ENCODE results near the gene METTL2B.
A peak's percentile ranks its signal among the peaks of the same experiment; 100 is the strongest.

METTL2B gene

DNA sequence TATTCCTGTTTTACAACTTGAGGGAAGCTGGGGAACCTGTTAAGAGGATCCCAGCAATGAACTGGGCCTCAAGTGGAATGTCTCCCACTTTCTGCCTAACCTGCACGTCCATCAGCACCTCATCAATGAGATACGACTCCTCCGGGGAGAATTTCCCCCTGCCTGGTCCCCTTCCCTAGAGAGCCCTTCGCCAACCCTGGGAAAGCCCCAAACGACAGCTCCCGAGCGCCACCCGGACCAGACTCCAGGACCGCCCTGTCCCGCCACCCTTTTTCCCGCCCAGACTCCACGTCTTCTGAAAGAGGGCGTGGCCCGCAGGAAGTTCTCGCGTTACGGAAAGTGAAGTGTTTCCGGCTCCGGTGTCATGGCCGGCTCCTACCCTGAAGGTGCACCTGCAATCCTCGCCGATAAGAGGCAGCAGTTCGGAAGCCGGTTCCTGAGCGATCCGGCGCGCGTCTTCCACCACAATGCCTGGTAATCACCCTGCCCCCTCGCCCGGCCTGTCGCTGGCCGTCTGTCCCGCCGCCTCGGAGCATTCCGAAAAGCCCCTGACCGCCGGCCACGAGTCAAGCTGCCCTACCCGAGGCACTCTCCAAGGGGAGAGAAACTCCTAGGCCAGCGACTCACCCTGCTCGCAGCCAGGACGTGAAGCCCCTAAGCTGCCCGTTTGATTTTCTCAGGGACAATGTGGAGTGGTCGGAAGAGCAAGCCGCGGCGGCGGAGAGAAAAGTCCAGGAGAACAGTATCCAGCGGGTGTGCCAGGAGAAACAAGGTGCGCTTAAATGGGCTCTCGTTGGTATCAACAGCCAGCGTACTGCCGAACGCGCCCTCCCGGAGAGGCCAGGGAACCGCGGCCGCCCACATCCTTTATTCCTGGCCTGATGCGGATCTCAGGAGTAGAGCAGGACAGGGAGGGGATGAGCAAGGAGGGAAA, at the start of gene METTL2B:
METTL2B (plus strand) TSS at position 347 of the 934 bp plus-strand sequence; CDS start at position 365, 18 bp downstream.
- DNase-seq, result peak; percentile 98

- DNase-seq, result no peak
These were observed 49.2 kb upstream of the METTL2B start for GRCh38 chr7:128427289-128427891.

DNA sequence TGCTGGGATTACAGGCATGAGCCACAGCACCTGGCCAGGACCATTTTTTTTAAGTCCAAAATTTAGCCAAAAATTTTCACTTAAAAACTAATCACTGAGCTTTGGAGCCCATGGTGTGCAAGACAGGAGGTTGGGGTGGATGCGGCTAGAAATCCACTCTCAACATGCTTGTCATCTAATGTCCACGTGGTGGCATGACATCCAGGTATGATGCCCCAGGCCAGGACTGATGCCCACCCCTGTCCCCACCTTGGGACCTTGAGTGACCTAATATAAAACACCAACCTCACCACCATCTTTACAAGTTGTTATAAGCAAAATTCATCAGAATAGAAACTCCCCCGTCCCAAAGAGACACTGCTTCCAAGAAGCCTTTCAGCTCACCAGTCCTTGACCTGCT, 46.3 kb upstream of the METTL2B start:
- DNase-seq, result no peak

DNA sequence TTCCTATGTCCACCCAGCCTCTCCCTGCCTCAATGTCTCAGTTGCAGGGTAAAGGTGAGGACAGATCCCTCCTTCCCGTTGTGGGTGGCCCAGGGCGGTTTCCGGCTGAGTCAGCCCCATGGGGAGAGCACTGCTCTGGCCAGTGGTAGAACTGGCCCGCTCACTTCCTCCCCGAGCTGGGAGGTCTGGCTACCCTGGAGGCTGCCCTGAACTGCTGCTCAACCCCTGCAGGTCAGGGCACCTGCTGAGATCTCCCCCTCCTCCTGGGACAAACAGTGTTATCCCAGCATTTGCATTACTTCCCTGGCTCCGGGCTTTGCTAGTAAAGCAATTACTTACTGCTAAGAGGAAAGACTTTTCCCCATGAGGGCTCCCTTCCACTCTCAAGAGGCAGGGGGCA, 45.3 kb upstream of the METTL2B start:
- DNase-seq, result peak; percentile 90

DNA sequence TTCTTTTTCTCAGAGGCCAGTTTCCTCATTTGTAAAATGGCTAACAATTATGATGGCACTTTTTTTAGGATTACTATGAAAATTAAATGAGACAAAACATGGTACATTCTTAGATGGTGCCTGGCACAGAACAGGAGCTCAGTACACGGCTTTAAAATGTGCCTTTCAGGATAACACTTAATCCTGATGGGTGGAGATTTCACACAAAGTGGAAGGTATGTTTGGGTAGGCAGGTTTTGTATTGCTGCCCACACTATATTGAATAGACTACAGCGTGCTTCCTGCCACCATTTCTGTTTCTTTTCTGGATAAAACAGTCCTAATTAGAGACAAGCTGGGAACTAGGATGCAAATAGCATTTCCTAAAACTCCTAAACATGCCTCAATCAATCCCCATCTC, 44.8 kb upstream of the METTL2B start:
- no peak for DNase-seq

DNA sequence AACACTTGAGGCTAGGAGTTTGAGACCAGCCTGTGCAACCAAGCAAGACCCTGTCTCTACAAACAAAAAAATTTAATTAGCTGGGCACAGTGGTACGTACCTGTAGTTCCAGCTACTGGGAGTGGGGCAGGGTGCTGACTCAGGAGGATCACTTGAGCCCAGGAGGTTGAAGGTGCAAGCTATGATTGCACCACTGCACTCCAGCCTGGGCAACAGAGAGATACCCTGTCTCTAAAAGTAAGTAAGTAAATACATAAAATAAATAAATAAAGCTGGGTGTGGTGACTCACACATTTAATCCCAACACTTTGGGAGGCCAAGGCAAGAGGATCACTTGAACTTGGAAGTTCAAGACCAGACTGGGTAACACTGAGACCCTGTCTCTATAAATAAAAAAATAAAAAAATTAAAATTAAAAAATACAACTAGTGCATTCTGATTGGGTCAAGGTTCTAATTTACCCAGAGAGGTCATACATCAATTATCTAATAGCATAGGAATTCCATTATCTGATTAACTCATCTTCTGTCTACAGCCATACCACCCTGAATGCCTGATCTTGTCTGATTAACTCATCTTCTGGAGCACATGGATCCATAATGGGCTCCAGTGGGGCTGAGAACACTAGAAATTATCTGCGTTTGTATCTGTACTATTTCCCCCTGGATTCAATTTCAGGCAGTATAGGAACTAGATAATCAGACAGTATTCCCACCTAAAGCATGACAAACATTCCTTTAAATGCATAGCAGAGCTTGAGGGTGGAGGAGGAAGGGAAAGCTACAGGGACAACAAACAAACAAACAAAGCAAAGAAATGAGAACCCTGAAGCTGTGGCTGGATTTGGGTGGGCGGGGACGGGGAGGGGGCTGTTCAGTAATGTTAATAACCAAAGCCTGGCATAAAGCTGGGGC, 41.9 kb upstream of the METTL2B start:
- no peak for DNase-seq

DNA sequence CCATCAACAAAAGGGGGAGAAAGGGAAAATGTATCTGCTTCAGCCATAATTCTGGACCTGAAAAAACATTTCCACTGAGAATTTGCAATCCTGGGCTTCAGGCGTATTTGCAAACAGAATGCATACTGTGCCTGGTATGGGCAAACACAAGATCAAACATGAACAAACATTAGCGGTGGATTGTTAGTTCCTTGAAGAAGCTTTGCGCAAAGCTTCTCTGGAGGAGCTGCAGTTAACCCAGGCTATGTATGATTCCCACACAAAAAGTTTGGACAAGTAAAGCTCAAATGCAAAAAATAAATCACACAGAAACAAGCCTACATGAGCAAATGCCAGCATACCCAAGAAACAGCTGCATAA, 41.2 kb upstream of the METTL2B start:
- DNase-seq, result no peak

- no peak for DNase-seq
These were observed 38.9 kb upstream of the METTL2B start for GRCh38 chr7:128437426-128438332.

DNA sequence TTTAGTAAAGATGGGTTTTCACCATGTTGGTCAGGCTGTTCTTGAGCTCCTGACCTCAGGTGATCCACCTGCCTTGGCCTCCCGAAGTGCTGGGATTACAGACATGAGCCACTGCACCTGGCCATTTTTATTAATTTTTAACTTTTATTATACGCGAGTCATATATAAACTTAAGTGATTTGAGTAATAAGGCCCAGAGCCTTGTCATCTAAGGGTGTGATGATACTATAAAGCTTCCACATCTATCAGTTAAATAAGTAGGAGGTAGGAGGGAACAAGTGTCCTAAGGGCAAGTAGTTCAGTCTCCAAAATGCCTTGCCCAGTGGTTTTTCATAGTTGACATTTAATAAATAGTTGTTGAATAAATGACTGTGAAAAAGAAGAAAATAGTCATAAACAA, 34.2 kb upstream of the METTL2B start:
- no peak for DNase-seq

DNA sequence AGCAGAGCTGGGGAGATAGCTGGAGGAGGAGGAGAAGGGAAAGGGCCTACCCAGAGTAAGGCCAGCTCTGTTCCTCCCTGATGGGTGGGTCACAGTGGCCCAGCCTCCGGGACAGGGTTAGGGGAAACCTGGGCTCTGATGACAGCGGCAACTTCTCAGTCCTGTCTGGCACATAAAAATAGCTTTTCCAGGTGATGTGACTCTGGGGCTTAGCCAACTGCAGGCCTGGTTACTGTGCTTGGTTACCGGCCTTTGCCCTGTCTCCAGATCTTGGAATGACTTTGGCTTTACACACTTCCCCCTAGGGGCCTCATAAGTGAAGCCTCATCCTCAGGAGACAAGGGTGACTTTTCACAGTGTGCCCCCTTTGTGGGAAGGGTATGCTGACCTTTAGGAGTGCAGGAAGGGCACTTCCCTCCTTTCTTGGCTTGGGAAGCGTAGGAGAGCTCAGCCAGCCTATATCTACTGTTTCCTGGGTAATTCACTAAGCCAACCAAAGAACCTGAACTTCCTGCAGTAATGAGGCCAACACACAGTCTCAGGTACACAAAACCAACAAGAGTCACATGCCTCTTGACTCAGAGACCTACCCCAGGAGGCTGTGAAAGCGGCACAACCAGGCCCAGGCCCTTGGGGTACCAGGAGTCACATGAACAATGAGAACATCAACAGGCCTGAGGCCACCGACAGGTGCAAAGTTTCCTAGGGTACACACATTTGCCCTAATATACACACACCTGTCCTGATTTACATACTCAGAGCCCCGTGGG, 32.5 kb upstream of the METTL2B start:
- DNase-seq, result peak; percentile 71

- no peak for DNase-seq
These were observed 30.2 kb upstream of the METTL2B start for GRCh38 chr7:128446306-128446705.

GRCh38 chr7:128447941-128448564, 28.5 kb upstream of the METTL2B start:
- peak; percentile 24 for DNase-seq

DNA sequence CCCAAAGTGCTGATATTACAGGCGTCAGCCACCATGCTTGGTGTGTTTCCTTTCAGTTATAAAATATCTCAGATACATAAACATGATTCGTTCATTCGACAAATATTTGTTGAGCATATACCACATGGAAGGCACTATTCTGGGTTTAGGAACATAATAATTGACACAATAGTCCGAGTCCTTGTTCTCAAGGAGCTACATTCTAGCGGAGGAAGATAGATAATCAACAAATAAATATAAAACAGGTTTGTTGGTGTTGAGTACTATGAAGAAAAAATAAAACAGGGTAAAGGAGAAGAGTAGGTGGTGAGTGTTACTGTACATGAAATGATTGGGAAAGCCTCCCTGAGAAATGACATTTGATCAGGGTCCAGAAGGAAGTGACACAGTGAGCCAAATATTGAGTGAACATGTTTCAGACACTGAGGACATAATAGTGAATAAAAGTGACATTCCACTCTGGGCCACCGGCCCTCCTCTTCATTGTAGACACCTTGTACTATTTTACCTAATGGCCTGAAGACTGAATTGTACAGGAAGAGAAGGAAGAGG, 27.7 kb upstream of the METTL2B start:
- no peak for DNase-seq

GRCh38 chr7:128450409-128450808, 26.1 kb upstream of the METTL2B start:
- no peak for DNase-seq

GRCh38 chr7:128450913-128451312, 25.6 kb upstream of the METTL2B start:
- DNase-seq, result no peak

DNA sequence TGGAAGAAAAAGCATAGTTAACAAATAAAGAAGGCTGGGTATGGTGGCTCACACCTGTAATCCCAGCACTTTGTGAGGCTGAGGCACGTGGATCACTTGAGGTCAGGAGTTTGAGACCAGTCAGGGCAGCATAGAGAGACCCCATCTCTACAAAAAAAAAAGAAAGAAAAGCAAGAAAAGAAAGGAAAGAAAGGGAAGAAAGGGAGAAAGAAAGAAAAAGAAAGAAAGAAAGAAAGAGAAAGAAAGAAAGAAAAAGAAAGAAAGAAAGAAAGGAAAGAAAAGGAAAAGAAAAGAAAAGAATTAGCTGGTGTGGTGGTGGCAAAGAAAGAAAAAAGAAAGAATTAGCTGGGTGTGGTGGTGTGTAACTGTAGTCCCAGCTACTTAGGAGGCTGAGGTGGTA, 24.0 kb upstream of the METTL2B start:
- DNase-seq, result no peak

DNA sequence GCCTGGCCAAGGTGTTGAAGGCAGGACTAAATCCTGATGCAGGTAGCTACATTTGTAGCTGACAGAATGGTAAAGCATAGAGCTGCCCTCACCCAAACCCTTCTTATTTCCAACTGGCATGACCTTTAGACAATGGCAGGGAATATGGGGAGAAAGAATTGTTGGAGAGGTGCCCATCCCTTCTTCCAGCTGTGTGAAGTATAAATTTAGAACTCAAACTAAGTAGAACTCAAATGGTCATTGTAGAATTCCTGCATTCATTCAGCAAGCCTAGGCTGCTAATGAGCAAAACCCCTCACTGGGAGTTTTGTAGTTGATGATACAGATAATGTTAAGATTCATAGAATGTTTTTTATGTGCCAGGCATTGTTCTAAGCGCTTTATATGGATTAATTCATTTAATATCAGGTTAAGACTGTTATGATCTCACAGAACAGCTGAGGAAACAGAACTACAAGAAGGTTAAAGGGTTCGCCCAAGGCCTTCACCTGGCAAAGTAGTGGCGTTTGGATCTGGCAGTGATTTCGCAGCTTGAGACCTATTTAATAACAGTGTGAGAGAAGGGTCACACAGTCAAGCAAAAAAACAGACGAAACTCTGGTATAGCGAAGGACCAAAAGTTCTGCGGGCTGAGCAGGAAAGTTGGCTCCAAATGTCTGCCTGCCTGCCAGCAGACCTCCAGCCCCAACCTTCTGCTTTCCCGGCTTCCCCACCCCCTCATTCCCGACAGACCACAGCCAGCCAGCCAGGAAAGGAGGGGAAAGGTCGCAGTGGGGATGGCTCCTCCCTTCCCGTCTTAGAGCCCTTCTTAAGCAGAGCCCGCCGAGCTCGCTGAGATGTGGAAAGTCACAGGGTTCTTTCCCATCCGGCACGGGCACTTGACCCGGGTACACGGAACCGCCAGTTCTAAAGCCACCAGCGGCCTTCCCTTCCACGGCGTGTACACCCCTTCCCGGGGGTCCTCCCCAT, 22.4 kb upstream of the METTL2B start:
- peak; percentile 98 for DNase-seq

GRCh38 chr7:128454808-128455542, 21.6 kb upstream of the METTL2B start:
- DNase-seq, result no peak
